Cardiac muscle cell (in vitro differentiated cells and primary cell): Measurements from ENCODE around the gene MYO1H. TPM values are rescaled to one million over a fixed set of nuclear protein-coding genes. Genes with fewer than 3 reads are reported as not detected.

Experiments used
- DNase-seq, 2 donors: peaks; one replicate each; pipeline versions ENCODE4 v3.0.0 to v3.0.0-alpha.2; 2010 to 2017; ENCODE audit warnings: low read depth in 1 of 2, low spot score in 1 of 2
- H3K27ac ChIP-seq: fragments of 200-600 bp; sonication (generic); 2 replicates; pipeline ENCODE4 v1.5.1; 2016
- H3K27me3 ChIP-seq: fragments of 200-600 bp; sonication (generic); 2 replicates; pipeline ENCODE4 v1.6.0; 2016; ENCODE audit warnings: control low read depth
- H3K36me3 ChIP-seq: fragments of 200-600 bp; sonication (generic); 2 replicates; pipeline ENCODE4 v1.5.1; 2016; ENCODE audit warnings: control low read depth
- H3K4me1 ChIP-seq: fragments of 200-600 bp; sonication (generic); 2 replicates; pipeline ENCODE4 v1.8.1; 2017; ENCODE audit warnings: low read depth, mild to moderate bottlenecking, mixed run types
- H3K4me3 ChIP-seq: fragments of 200-600 bp; sonication (generic); 2 replicates; pipeline ENCODE4 v1.5.1; 2016; ENCODE audit warnings: mild to moderate bottlenecking
- H3K9me3 ChIP-seq: fragments of 200-600 bp; sonication (generic); 2 replicates; pipeline ENCODE4 v1.5.1; 2017; ENCODE audit warnings: low read depth, mild to moderate bottlenecking, control low read depth
- polyA plus RNA-seq: library from polyadenylated mRNA; unstranded; fragments of >200 nt; fragmentation: Nextera tagmentation; extraction: Ambion mirVana; gene quantifications from 2 replicates; pipeline ENCODE4 v1.2.1, GENCODE V29; 2016
- total RNA-seq: library from RNA; depleted of rRNA; stranded (reverse); fragments of >200 nt; gene quantifications from 2 replicates; pipeline ENCODE4 v1.2.3, GENCODE V29; 2016
- TF ChIP-seq, protein P1 (sequence below): IDR thresholded peaks from 2 replicates; pipeline ENCODE4 v1.5.1; 2012; ENCODE audit warnings: low read depth, mild to moderate bottlenecking, low read length

MYO1H gene
- total and polyA plus RNA-seq, 2 experiments from 2014 or later, result not detected

DNA sequence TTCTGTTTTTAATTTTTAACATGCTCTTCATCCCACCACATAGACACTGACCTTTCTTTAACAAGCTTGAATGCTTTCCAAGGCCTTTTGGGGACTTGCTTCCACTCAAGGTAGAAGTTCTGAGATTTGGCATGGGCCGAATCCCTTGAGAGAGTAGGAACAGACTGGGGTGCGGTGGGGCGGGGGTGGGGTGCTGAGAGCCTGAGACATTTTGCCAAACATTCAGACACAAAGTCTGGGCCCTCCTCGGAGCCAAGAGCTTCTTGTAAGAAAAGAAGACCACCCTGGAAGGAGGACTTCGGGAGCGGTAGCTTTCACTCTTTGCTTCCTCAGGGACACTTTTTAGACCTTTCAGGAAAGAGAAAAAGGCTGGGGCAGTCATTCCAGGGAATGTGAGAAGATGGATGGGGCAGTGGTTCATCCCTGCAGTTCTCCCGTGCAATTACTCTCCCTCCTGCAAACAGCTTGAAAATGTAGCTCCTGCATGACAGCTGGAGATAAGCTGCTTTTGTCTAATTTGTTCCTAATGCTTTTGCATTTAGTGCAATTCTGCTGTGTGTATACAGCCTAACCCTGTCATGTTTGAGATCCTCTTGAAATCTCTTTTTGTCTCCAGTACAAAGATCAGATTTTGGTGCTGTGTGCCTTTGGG, 16.3 kb upstream of the MYO1H start:
- H3K9me3 ChIP-seq, result no peaks in the 10 kb centered on the region
- no peaks in the 10 kb centered on the region for H3K27me3 ChIP-seq
- TF ChIP-seq, protein P1, sequence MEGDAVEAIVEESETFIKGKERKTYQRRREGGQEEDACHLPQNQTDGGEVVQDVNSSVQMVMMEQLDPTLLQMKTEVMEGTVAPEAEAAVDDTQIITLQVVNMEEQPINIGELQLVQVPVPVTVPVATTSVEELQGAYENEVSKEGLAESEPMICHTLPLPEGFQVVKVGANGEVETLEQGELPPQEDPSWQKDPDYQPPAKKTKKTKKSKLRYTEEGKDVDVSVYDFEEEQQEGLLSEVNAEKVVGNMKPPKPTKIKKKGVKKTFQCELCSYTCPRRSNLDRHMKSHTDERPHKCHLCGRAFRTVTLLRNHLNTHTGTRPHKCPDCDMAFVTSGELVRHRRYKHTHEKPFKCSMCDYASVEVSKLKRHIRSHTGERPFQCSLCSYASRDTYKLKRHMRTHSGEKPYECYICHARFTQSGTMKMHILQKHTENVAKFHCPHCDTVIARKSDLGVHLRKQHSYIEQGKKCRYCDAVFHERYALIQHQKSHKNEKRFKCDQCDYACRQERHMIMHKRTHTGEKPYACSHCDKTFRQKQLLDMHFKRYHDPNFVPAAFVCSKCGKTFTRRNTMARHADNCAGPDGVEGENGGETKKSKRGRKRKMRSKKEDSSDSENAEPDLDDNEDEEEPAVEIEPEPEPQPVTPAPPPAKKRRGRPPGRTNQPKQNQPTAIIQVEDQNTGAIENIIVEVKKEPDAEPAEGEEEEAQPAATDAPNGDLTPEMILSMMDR, result no peak
- H3K36me3 ChIP-seq, result no peaks in the 10 kb centered on the region
- no peak overlapping the region for H3K27ac ChIP-seq
- DNase-seq, result peak in 1 of 2 donors; percentile 44
- no peaks in the 10 kb centered on the region for H3K4me1 ChIP-seq
- H3K4me3 ChIP-seq, result no peak overlapping the region

DNA sequence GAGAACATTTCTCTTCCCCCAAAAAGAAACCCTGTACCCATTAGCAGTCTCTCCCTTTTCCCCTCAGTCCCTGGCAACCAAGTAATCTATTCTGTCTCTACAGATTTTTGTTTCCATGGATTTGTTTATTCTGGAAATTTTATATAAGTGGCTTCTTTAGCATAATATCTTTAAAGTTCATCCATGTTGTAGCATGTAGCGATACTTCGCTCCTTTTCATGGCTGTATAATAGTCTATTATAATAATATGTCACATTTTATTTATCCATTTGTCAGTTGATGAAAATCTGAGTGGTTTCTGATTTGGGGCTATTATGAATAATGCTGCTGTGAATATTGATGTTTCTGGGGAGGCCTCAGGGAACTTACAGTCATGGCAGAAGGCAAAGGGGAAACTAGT, 12.8 kb upstream of the MYO1H start:
- Histone ChIP-seq H3K27me3 (no peaks in the 10 kb centered on the region), H3K4me1 (no peaks in the 10 kb centered on the region), H3K9me3 (no peaks in the 10 kb centered on the region), H3K36me3 (no peaks in the 10 kb centered on the region), H3K4me3 (no peak overlapping the region), H3K27ac (no peak overlapping the region)
- TF ChIP-seq, protein P1, result no peak
- no peak for DNase-seq

DNA sequence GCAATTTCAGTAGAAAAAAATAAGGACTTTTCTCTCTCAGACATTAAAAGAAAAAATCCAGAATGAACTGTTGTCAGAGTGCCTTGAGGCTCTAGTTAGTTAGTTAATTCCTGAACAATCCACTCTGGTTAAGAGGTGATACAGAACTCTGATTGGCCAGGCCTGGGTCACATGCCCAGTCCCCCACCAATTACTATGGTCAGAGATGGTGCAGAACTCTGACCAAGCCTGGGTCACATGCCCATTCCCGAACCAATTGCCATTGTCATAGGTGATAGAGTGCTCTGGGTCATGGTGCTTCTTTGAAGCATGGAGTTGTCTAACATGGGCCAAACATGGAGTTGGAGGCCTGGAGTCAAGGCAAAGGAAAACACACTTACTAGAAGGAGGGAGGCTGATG, 11.1 kb upstream of the MYO1H start:
- TF ChIP-seq, protein P1, result no peak
- DNase-seq, result no peak
- no peaks in the 10 kb centered on the region for H3K4me1 ChIP-seq
- H3K36me3 ChIP-seq, result no peaks in the 10 kb centered on the region
- no peak overlapping the region for H3K27ac ChIP-seq
- H3K27me3 ChIP-seq, result no peaks in the 10 kb centered on the region
- H3K9me3 ChIP-seq, result no peaks in the 10 kb centered on the region
- no peak overlapping the region for H3K4me3 ChIP-seq

DNA sequence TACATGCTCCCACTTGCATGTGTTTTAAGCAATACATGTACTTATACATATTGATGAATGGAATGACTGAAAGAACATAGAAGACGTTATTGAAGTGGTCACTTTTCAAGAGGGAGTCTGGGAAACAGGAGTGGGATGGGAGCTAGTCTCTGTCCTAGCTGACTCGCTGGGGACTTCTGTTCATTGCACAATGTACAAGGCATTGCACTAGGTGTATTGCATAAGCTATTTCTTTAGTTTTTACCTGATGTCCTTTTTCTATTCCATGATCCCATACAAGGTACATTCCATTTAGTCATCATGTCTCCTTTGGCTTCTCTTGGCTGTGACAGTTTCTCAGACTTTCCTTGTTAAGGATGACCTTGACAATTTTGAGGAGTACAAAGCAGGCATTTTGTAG, 4.0 kb upstream of the MYO1H start:
- DNase-seq, result no peak
- TF ChIP-seq, protein P1, result no peak
- H3K9me3 ChIP-seq, result no peaks in the 10 kb centered on the region
- H3K36me3 ChIP-seq, result no peaks in the 10 kb centered on the region
- no peak overlapping the region for H3K4me3 ChIP-seq
- no peaks in the 10 kb centered on the region for H3K4me1 ChIP-seq
- no peak overlapping the region for H3K27ac ChIP-seq
- no peaks in the 10 kb centered on the region for H3K27me3 ChIP-seq

DNA sequence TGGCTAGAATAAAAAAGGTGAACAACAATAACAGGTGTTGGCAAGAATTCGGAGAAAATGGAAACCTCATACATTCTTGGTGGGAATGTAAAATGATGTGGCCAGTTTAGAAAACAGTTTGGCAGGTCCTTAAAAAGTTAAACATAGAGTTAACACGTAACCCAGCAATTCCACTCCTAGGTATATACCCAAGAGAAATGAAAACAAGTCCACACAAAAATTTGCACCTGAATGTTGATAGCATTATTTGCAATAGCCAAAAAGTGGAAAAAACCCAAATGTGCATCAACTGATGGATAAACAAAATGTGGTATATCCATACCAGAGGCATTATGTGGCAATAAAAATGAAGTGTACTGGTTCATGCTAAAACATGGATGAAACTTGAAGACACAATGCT, 2.3 kb upstream of the MYO1H start:
- H3K4me3 ChIP-seq, result no peak overlapping the region
- TF ChIP-seq, protein P1, result no peak
- DNase-seq, result no peak
- H3K9me3 ChIP-seq, result no peaks in the 10 kb centered on the region
- H3K4me1 ChIP-seq, result no peaks in the 10 kb centered on the region
- no peaks in the 10 kb centered on the region for H3K27me3 ChIP-seq
- no peaks in the 10 kb centered on the region for H3K36me3 ChIP-seq
- H3K27ac ChIP-seq, result no peak overlapping the region
